Stimulated activated CD4-positive, alpha-beta T cell treated with anti-CD3 and anti-CD28 coated beads, Interleukin-2, amount 100 ng/mL, for 48 hours (primary cell): ENCODE measurements around the gene SIDT1.
"Not testable (repeated sequence)": the region's sequence is repeated elsewhere in the genome, so short reads cannot be mapped to it uniquely, and the experiment has no call there.

Experiments used
- DNase-seq, 2 donors: peaks; one replicate each; pipeline ENCODE4 v3.0.0-alpha.2; 2020

SIDT1 gene

DNA sequence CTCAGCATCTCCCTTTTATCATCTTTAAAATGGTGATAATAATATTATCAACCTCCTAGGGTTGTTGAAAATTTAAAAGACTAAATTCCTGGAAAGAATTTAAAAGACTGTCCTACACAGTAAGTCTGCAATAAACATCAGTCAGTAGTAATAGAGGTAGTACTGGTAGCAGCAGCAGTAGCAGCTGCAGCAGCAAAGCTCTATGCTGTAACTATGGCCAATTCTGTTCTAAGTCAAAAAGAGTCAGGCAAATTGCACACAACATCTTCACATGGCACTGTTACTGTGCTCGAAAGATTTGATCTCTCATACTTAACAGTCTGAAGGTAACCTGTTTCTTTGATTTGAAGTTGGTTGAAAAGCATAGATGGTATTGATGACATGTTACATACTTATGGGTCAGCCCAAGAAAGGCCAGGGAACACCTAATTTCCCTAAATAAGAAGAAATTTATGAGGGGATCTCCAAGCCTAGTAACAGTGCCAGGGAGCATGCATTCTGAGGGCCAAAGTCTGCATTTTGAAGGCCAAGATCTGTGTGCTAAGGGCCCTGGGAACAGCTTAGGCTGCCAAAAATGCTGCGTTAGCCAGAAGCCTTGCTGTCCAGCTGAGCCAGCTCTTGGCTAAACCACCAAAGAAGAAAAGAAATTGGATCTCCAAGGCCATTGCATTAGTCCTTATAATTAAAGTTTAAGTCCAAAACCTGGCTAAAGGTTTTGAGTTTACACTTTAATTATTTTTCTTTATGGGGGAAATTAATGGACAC lies 68.2 kb downstream of the SIDT1 start:
- no peak for DNase-seq

GRCh38 chr3:113601240-113601639 lies 68.9 kb downstream of the SIDT1 start:
- DNase-seq: no peak

GRCh38 chr3:113602256-113602655 lies 69.9 kb downstream of the SIDT1 start:
- no peak for DNase-seq

GRCh38 chr3:113602836-113603235 lies 70.5 kb downstream of the SIDT1 start:
- no peak for DNase-seq

GRCh38 chr3:113606539-113607218 lies 74.3 kb downstream of the SIDT1 start:
- DNase-seq: peak; percentile 5 to 24

GRCh38 chr3:113607219-113607596 lies 74.9 kb downstream of the SIDT1 start:
- no peak for DNase-seq

DNA sequence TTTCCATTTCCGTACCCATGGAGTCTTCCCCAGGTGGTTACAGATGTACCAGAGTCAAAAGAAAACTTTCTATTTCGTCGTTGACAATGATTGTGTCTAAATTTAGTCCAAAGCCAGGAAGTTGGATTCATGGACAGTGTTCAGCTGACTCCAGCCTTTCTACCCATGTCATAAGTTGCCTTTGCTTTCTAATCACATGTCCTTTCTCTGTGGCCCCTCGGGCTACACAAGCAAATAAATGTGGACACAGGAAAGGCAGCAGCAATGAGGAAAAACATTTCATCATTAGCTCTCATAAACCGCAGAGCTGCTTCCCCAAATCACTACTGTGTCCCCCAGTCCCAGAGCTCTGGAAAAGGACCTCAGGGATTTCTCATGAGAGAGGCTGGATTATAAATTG lies 82.0 kb downstream of the SIDT1 start:
- no peak for DNase-seq

- DNase-seq: no peak
Observed at GRCh38 chr3:113615976-113616375, 83.6 kb downstream of the SIDT1 start.

- DNase-seq: no peak
Observed at GRCh38 chr3:113617726-113618125, 85.4 kb downstream of the SIDT1 start.

DNA sequence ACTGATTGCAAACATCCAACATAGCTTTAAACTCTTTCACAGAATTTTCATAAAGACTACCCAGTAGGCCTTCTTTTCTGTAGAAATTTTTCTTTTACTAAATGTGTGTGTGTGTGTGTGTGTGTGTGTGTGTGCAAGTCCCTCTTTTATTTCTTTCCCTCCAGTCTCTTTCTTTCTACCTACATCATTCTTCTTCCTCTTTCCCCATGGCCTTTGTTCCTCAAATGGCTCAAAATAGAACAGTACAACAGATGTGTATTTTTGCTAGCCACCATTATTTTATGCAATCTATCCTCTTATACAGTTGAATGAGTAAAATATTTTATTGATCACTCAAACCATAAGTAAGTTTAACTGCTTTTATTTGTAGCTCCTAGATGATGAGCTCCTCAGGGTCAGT lies 87.7 kb downstream of the SIDT1 start:
- no peak for DNase-seq

DNA sequence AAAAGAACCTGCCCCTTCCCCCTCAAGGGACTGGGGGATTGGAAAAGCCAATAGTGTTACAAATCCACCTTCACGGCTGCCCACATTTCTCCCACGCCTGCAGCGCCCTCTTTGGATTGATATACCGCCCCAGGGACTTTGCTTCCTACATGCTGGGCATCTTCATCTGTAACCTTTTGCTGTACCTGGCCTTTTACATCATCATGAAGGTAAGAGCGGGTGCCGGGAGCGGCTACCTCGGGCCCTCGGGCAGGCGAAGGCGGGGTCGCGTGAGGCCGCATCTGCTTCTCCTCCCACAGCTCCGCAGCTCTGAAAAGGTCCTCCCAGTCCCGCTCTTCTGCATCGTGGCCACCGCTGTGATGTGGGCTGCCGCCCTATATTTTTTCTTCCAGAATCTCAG lies 91.0 kb downstream of the SIDT1 start:
- no peak for DNase-seq

GRCh38 chr3:113623811-113624210 lies 91.5 kb downstream of the SIDT1 start:
- DNase-seq: no peak

- no peak for DNase-seq
Observed at GRCh38 chr3:113625834-113626233, 93.5 kb downstream of the SIDT1 start.

GRCh38 chr3:113626503-113627371 lies 94.4 kb downstream of the SIDT1 start:
- peak in 1 of 2 donors; percentile 2 for DNase-seq

GRCh38 chr3:113628316-113628715 lies 96.0 kb downstream of the SIDT1 start:
- DNase-seq: no peak

DNA sequence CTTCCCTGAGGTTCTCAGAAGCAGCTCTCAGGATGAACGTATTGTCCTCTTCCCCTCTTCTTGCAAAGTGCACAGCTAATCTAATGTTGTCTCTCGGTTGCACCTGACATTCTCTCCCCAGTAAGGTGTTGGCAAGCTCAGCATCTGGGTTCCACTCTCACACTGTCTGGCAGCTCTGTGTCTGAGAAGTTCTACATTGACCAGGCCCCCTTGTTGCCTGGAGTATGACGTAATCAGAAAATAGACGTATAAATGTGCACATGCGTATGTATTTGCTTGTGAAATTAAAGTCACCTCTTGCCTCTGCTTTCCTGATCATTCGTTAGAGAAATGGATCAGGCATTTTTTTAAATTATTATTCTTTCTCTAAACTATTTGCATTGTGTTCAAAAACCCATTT lies 96.4 kb downstream of the SIDT1 start:
- no peak for DNase-seq

DNA sequence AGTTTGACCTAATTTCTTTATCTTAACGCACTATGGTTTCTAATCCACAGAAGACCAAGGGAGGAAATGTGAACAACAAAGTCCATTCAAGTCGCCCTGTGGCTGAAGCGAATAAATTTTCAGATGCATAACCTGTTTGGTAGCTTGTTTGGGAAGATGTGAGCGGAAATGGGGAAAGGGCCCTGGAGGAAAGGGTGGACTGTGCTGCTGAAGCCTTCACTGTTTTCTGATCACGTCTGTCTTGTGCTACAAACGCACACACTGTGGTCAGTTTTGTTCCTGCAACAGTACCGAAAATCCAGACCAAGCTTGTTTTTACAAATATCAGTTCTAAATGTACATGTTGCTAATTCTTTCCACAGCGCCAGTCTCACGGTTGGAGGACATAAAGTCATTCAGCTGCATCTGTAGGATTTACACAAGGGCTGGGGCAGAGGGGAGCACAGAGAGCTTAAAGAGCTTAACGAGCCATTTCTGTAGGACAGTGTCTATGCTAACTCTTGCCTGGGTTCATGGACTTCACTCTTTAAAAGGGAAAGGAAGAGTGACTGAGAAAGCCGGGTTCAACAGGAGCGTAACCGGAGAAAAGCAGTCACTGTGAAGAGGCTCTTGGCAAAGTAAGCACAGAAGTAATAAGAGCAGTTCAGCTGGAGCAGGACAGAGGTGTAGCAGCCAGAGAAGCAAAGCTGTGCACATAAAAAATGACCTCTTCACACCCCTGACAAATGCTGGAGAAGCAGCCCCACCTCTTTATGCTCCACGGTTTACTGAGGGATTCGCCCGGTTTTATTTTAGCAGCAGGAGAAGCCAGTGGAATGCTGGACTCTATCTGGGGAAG lies 97.4 kb downstream of the SIDT1 start:
- no peak for DNase-seq

- DNase-seq: no peak
Observed at GRCh38 chr3:113630956-113631542, 98.7 kb downstream of the SIDT1 start.

- DNase-seq: no peak
Observed at GRCh38 chr3:113631573-113631972, 99.2 kb downstream of the SIDT1 start.

DNA sequence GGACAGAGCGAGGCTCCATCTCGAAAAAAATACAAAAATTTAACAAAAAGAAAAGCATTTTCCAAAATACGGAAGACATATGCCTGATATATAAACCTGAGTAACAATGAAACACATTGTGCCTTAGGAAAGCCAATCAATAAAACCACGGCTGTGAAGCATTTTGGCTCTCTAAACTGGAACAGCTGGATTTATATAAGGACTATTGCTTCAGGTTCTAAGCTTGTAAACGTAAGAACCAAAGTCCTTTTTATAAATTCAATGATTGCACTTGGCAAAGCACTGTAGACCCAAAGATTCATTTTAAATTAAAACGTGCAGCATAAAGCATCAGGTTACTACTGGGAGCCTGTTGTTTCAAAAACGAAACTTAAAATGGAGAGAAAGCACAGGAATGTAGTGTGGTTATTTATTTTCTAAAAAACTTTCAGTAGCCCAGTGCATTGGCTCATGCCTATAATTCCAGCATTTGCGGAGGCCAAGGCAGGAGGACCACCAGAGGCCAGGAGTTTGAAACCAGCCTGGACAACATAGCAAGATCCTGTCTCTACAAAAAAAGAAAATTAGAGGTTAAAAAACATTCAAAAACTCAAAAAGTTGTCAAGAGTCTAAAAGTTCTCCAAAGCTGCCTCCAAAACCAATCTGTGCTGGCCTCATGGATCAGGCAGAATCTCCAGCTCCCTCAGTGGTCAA lies 102.6 kb downstream of the SIDT1 start:
- DNase-seq: no peak

GRCh38 chr3:113636034-113636433 lies 103.7 kb downstream of the SIDT1 start:
- not testable (repeated sequence) for DNase-seq

- no peak for DNase-seq
Observed at GRCh38 chr3:113637756-113638155, 105.4 kb downstream of the SIDT1 start.
